Measurements from ENCODE around the gene CELSR1. TPM values are rescaled to one million over a fixed set of nuclear protein-coding genes. Genes with fewer than 3 reads are reported as not detected.

CELSR1 gene
- total and polyA plus RNA-seq, 2 donors (not counting 1 experiment from before 2014, with no cell fraction given): 0.07 to 1.8 TPM

DNA sequence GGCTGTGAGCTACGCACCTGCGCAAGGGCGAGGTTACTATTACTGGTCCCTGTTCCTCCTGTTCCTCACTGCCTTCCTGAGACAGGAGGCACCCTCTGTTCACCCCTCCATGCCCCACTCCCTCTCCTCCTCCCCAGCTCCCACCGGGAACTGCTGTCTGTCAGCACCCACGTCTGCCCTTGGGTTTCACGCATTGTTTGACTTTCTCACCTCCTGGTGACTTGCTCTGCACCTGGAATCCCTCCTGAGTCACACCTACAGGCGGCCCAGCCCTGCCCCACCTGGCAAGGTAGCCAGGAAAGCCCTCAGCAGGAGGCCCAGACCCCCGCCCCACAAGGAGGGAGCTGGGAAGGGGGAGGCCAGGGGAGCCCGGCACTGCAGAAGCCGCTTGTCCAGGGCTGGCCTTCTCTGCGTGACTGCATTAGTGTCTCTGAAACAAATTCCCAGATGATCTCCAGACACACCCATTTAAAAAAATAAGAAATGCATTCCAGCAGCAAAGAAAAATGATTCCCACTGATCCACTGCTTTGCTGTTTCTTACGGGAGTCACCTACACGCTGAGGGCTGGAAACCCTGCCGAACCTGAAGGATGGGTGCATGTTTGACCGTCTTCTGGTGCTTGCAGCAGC is 86.4 kb downstream of the CELSR1 start:
- Histone ChIP-seq H3K4me3 (replicated peaks in 1 of 4; ENCODE audit: control extremely low read depth in 1 of 4, insufficient read depth in 1 of 4, low read depth in 3 of 4, low read length in 4 of 4) (no peak overlapping the region), H3K9me3 (ENCODE audit: control insufficient read depth, insufficient read depth, low read depth, low read length) (no peaks in the 10 kb centered on the region), H4K20me1 (ENCODE audit: control insufficient read depth, extremely low read depth, insufficient read depth, low read length) (no peaks in the 10 kb centered on the region), H3K4me2 (ENCODE audit: extremely low read depth, insufficient read depth, low read length) (no peak overlapping the region), H3K9ac (ENCODE audit: insufficient read depth, low read length) (no peak overlapping the region), H3K27me3 (ENCODE audit: control insufficient read depth, insufficient read depth, low read length) (peaks cover 2% of the 10 kb centered on the region), H3K79me2 (ENCODE audit: control insufficient read depth, insufficient read depth, low read length) (no peaks in the 10 kb centered on the region), H2AFZ (ENCODE audit: low read length) (no peak overlapping the region), H3K27ac (ENCODE audit: insufficient read depth, low read length) (no peak overlapping the region), H3K4me1 (ENCODE audit: control insufficient read depth, extremely low read depth, insufficient read depth, low read length) (no peaks in the 10 kb centered on the region), H3K36me3 (ENCODE audit: control insufficient read depth, insufficient read depth, low read length) (no peaks in the 10 kb centered on the region)
- TF ChIP-seq, protein P1, sequence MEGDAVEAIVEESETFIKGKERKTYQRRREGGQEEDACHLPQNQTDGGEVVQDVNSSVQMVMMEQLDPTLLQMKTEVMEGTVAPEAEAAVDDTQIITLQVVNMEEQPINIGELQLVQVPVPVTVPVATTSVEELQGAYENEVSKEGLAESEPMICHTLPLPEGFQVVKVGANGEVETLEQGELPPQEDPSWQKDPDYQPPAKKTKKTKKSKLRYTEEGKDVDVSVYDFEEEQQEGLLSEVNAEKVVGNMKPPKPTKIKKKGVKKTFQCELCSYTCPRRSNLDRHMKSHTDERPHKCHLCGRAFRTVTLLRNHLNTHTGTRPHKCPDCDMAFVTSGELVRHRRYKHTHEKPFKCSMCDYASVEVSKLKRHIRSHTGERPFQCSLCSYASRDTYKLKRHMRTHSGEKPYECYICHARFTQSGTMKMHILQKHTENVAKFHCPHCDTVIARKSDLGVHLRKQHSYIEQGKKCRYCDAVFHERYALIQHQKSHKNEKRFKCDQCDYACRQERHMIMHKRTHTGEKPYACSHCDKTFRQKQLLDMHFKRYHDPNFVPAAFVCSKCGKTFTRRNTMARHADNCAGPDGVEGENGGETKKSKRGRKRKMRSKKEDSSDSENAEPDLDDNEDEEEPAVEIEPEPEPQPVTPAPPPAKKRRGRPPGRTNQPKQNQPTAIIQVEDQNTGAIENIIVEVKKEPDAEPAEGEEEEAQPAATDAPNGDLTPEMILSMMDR (conservative IDR thresholded peaks at IDR 0.05 in 1 of 2, IDR thresholded peaks at IDR 0.05 in 1 of 2; ENCODE audit: low read depth in 1 of 2, low read length in 2 of 2): no peak
- no peak for TF ChIP-seq EZH2 (IDR thresholded peaks at IDR 0.05; ENCODE audit: low read length, missing control alignments)
- DNase-seq (ENCODE audit: low read depth in 2 of 2): no peak

DNA sequence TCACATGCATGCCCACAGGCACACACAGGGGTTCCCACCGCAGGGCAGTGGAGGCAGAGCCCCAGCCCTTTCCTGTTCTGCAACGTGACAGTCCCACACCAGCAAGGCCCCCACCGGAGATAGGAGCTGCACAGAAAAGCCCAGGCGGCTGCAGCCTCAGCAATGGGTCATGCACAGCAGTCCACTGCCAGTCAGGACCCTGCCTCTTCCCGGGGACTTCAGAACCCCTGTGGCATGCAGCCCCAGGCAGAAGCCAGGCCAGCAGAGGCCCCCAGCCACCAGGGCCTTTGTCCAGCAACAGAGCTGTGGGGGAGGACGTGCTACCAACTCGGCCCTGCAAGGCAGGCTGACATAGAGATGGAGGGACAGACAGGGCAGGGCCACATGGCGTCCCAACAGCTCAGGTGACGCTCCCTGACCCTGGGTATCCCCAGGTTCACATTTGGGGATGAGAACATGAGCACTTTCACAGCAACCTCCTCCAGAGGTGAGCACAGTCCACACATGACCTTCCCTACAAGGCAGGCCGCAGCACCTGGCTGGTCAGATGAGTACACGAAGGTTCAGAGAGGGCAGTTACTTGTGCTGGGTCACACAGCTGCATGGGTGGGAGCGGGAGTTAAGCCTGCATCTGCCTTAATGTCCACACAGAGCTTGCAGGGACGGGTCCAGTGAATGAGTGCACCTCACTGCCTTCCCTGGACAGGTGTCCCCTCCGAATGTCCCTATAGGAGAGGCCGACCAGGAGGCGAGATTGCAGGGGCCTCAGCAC is 87.3 kb downstream of the CELSR1 start:
- Histone ChIP-seq H2AFZ (ENCODE audit: low read length) (no peak overlapping the region), H3K9me3 (ENCODE audit: control insufficient read depth, insufficient read depth, low read depth, low read length) (no peaks in the 10 kb centered on the region), H3K4me2 (ENCODE audit: extremely low read depth, insufficient read depth, low read length) (no peak overlapping the region), H3K9ac (ENCODE audit: insufficient read depth, low read length) (no peak overlapping the region), H3K27me3 (ENCODE audit: control insufficient read depth, insufficient read depth, low read length) (peaks cover 2% of the 10 kb centered on the region), H3K79me2 (ENCODE audit: control insufficient read depth, insufficient read depth, low read length) (no peaks in the 10 kb centered on the region), H3K4me3 (replicated peaks in 1 of 4; ENCODE audit: control extremely low read depth in 1 of 4, insufficient read depth in 1 of 4, low read depth in 3 of 4, low read length in 4 of 4) (no peak overlapping the region), H3K36me3 (ENCODE audit: control insufficient read depth, insufficient read depth, low read length) (no peaks in the 10 kb centered on the region), H3K4me1 (ENCODE audit: control insufficient read depth, extremely low read depth, insufficient read depth, low read length) (no peaks in the 10 kb centered on the region), H3K27ac (ENCODE audit: insufficient read depth, low read length) (no peak overlapping the region), H4K20me1 (ENCODE audit: control insufficient read depth, extremely low read depth, insufficient read depth, low read length) (no peaks in the 10 kb centered on the region)
- DNase-seq (ENCODE audit: low read depth in 2 of 2): no peak
- TF ChIP-seq, protein P1 (conservative IDR thresholded peaks at IDR 0.05 in 1 of 2, IDR thresholded peaks at IDR 0.05 in 1 of 2; ENCODE audit: low read depth in 1 of 2, low read length in 2 of 2): no peak
- no peak for TF ChIP-seq EZH2 (IDR thresholded peaks at IDR 0.05; ENCODE audit: low read length, missing control alignments)

DNA sequence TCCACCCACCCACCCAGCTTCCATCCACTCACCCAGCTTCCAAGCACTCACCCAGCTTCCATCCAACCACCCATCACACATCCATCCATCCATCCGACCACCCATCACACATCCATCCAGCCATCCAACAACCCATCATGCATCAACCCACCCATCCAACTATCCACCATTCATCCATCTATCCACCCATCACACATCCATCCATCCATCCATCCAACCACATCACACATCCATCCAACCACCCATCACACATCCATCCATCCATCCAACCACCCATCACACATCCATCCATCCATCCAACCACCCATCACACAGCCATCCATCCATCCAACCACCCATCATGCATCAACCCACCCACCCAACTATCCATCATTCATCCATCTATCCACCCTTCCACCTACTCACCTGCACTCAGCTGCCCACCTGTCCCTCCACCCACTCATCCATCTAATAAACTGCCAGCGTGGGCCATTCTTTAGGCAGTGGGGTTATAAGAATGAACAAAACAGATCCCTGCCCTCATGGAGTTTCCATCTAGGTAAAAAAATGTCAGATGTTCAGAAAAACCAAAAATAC is 88.2 kb downstream of the CELSR1 start:
- Histone ChIP-seq H3K4me1 (ENCODE audit: control insufficient read depth, extremely low read depth, insufficient read depth, low read length) (no peaks in the 10 kb centered on the region), H3K9me3 (ENCODE audit: control insufficient read depth, insufficient read depth, low read depth, low read length) (no peaks in the 10 kb centered on the region), H3K27ac (ENCODE audit: insufficient read depth, low read length) (no peak overlapping the region), H4K20me1 (ENCODE audit: control insufficient read depth, extremely low read depth, insufficient read depth, low read length) (no peaks in the 10 kb centered on the region), H2AFZ (ENCODE audit: low read length) (no peak overlapping the region), H3K4me2 (ENCODE audit: extremely low read depth, insufficient read depth, low read length) (no peak overlapping the region), H3K9ac (ENCODE audit: insufficient read depth, low read length) (no peak overlapping the region), H3K4me3 (replicated peaks in 1 of 4; ENCODE audit: control extremely low read depth in 1 of 4, insufficient read depth in 1 of 4, low read depth in 3 of 4, low read length in 4 of 4) (no peak overlapping the region), H3K36me3 (ENCODE audit: control insufficient read depth, insufficient read depth, low read length) (no peaks in the 10 kb centered on the region), H3K27me3 (ENCODE audit: control insufficient read depth, insufficient read depth, low read length) (peaks cover 2% of the 10 kb centered on the region), H3K79me2 (ENCODE audit: control insufficient read depth, insufficient read depth, low read length) (no peaks in the 10 kb centered on the region)
- no peak for DNase-seq (ENCODE audit: low read depth in 2 of 2)
- no peak for TF ChIP-seq EZH2 (IDR thresholded peaks at IDR 0.05; ENCODE audit: low read length, missing control alignments)
- TF ChIP-seq, protein P1 (conservative IDR thresholded peaks at IDR 0.05 in 1 of 2, IDR thresholded peaks at IDR 0.05 in 1 of 2; ENCODE audit: low read depth in 1 of 2, low read length in 2 of 2): no peak
